ENCODE results near the gene SMO. TPM values are rescaled to one million over a fixed set of nuclear protein-coding genes. Genes with fewer than 3 reads are reported as not detected.

The SMO gene
- total and polyA plus RNA-seq, 9 of the 15 experiments (the other 6 are each of a cell fraction or from before 2014, with no cell fraction given), result 0.05 to 0.13 (median 0.10) TPM; not detected in 5

GRCh38 chr7:129210256-129210988 lies 22.0 kb downstream of the SMO start (continued):
- TF ChIP-seq RREB1 (CRISPR knock-in tag; IDR thresholded peaks at IDR 0.05), result no peak
- TF ChIP-seq RBM34 (IDR thresholded peaks at IDR 0.05; ENCODE audit: borderline replicate concordance, insufficient read depth, low read length), result no peak
- TF ChIP-seq, protein P1, sequence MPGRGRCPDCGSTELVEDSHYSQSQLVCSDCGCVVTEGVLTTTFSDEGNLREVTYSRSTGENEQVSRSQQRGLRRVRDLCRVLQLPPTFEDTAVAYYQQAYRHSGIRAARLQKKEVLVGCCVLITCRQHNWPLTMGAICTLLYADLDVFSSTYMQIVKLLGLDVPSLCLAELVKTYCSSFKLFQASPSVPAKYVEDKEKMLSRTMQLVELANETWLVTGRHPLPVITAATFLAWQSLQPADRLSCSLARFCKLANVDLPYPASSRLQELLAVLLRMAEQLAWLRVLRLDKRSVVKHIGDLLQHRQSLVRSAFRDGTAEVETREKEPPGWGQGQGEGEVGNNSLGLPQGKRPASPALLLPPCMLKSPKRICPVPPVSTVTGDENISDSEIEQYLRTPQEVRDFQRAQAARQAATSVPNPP (IDR thresholded peaks at IDR 0.05; ENCODE audit: borderline replicate concordance, insufficient read depth, insufficient read length), result no peak
- no peak for TF ChIP-seq ZKSCAN3 (CRISPR knock-in tag; IDR thresholded peaks at IDR 0.05)
- TF ChIP-seq HNRNPL (IDR thresholded peaks at IDR 0.05; ENCODE audit: low read depth, low read length), result no peak
- TF ChIP-seq ILK (tag; IDR thresholded peaks at IDR 0.05; ENCODE audit: borderline replicate concordance, low read depth), result no peak
- TF ChIP-seq JUNB (CRISPR knock-in tag; conservative IDR thresholded peaks at IDR 0.05), result no peak
- no peak for TF ChIP-seq ZNF764 (CRISPR knock-in tag; IDR thresholded peaks at IDR 0.05; ENCODE audit: low read depth)
- 0 out of 2 replicates have a peak, but pooled peaks have one; percentile 42 for TF ChIP-seq ESRRA (IDR thresholded peaks at IDR 0.05; ENCODE audit: borderline replicate concordance, low read depth)
- TF ChIP-seq, protein P2, sequence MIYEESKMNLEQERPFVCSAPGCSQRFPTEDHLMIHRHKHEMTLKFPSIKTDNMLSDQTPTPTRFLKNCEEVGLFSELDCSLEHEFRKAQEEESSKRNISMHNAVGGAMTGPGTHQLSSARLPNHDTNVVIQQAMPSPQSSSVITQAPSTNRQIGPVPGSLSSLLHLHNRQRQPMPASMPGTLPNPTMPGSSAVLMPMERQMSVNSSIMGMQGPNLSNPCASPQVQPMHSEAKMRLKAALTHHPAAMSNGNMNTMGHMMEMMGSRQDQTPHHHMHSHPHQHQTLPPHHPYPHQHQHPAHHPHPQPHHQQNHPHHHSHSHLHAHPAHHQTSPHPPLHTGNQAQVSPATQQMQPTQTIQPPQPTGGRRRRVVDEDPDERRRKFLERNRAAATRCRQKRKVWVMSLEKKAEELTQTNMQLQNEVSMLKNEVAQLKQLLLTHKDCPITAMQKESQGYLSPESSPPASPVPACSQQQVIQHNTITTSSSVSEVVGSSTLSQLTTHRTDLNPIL (CRISPR knock-in tag; IDR thresholded peaks at IDR 0.05), result no peak
- TF ChIP-seq TSC22D4 (tag; IDR thresholded peaks at IDR 0.05), result no peak
- TF ChIP-seq MBD1 (CRISPR knock-in tag; IDR thresholded peaks at IDR 0.05), result no peak
- TF ChIP-seq STAT6 (CRISPR knock-in tag; IDR thresholded peaks at IDR 0.05), result 0 out of 2 replicates have a peak, but pooled peaks have one; percentile 15
- no peak for TF ChIP-seq SMAD2 (IDR thresholded peaks at IDR 0.05; ENCODE audit: low read depth, low read length)

Data from K562 (cell line).